ENCODE data around the gene NTSR1. TPM values are rescaled to one million over a fixed set of nuclear protein-coding genes. Genes with fewer than 3 reads are reported as not detected.

The NTSR1 gene
- total and polyA plus RNA-seq, 2 of the 13 experiments (the other 11 are each of a cell fraction or from before 2014, with no cell fraction given), result 0.09 to 0.12 TPM

GRCh38 chr20:62668441-62669027, 40.1 kb upstream of the NTSR1 start (continued):
- TF ChIP-seq, protein P1, sequence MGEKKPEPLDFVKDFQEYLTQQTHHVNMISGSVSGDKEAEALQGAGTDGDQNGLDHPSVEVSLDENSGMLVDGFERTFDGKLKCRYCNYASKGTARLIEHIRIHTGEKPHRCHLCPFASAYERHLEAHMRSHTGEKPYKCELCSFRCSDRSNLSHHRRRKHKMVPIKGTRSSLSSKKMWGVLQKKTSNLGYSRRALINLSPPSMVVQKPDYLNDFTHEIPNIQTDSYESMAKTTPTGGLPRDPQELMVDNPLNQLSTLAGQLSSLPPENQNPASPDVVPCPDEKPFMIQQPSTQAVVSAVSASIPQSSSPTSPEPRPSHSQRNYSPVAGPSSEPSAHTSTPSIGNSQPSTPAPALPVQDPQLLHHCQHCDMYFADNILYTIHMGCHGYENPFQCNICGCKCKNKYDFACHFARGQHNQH (CRISPR knock-in tag; IDR thresholded peaks at IDR 0.05), result peak; percentile 70; the same call in 1 of the 2 replicates
- TF ChIP-seq CHD4 (IDR thresholded peaks at IDR 0.05; ENCODE audit: borderline replicate concordance, low read length), result peak; percentile 56; the same call in 1 of the 2 replicates
- TF ChIP-seq ZNF839 (CRISPR knock-in tag; IDR thresholded peaks at IDR 0.05; ENCODE audit: borderline replicate concordance), result peak; percentile 64; the same call in 1 of the 2 replicates
- TF ChIP-seq NKX3-1 (CRISPR knock-in tag; IDR thresholded peaks at IDR 0.05), result no peak
- peak; percentile 62; the same call in 1 of the 2 replicates for TF ChIP-seq ZNF441 (CRISPR knock-in tag; IDR thresholded peaks at IDR 0.05; ENCODE audit: borderline replicate concordance)
- TF ChIP-seq CBX1 (IDR thresholded peaks at IDR 0.05; ENCODE audit: low read depth), result peak; percentile 56
- TF ChIP-seq ZFP36 (IDR thresholded peaks at IDR 0.05; ENCODE audit: borderline replicate concordance, low read depth, low read length, partially characterized antibody), result no peak
- TF ChIP-seq ZMYM2 (CRISPR knock-in tag; IDR thresholded peaks at IDR 0.05), result peak; percentile 93
- TF ChIP-seq EEA1 (CRISPR knock-in tag; IDR thresholded peaks at IDR 0.05; ENCODE audit: borderline replicate concordance), result no peak
- TF ChIP-seq SRF (IDR thresholded peaks at IDR 0.05; ENCODE audit: low read depth, low read length), result peak; percentile 27; the same call in 1 of the 2 replicates
- peak; percentile 80; the same call in 1 of the 2 replicates for TF ChIP-seq ZNF766 (CRISPR knock-in tag; IDR thresholded peaks at IDR 0.05; ENCODE audit: borderline replicate concordance)
- TF ChIP-seq ZBTB7B (CRISPR knock-in tag; IDR thresholded peaks at IDR 0.05), result peak; percentile 70; the same call in 1 of the 2 replicates
- no peak for TF ChIP-seq PHB2 (IDR thresholded peaks at IDR 0.05; ENCODE audit: partially characterized antibody)
- no peak for TF ChIP-seq NBN (conservative IDR thresholded peaks at IDR 0.05)
- TF ChIP-seq CHCHD3 (CRISPR knock-in tag; IDR thresholded peaks at IDR 0.05), result no peak
- peak; percentile 65; the same call in 1 of the 2 replicates for TF ChIP-seq MTF2 (CRISPR knock-in tag; IDR thresholded peaks at IDR 0.05; ENCODE audit: borderline replicate concordance)
- TF ChIP-seq ZSCAN29 (CRISPR knock-in tag; conservative IDR thresholded peaks at IDR 0.05), result no peak
- TF ChIP-seq TCF12 (IDR thresholded peaks at IDR 0.05), result no peak
- no peak for TF ChIP-seq TCF12 (CRISPR knock-in tag; IDR thresholded peaks at IDR 0.05)
- TF ChIP-seq, protein P2, sequence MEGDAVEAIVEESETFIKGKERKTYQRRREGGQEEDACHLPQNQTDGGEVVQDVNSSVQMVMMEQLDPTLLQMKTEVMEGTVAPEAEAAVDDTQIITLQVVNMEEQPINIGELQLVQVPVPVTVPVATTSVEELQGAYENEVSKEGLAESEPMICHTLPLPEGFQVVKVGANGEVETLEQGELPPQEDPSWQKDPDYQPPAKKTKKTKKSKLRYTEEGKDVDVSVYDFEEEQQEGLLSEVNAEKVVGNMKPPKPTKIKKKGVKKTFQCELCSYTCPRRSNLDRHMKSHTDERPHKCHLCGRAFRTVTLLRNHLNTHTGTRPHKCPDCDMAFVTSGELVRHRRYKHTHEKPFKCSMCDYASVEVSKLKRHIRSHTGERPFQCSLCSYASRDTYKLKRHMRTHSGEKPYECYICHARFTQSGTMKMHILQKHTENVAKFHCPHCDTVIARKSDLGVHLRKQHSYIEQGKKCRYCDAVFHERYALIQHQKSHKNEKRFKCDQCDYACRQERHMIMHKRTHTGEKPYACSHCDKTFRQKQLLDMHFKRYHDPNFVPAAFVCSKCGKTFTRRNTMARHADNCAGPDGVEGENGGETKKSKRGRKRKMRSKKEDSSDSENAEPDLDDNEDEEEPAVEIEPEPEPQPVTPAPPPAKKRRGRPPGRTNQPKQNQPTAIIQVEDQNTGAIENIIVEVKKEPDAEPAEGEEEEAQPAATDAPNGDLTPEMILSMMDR (CRISPR knock-in tag; IDR thresholded peaks at IDR 0.05), result peak; percentile 98
- TF ChIP-seq ZNF747 (CRISPR knock-in tag; IDR thresholded peaks at IDR 0.05; ENCODE audit: borderline replicate concordance), result no peak
- no peak for TF ChIP-seq SIN3A (IDR thresholded peaks at IDR 0.05; ENCODE audit: borderline replicate concordance, low read depth, low read length)
- TF ChIP-seq PTBP1 (IDR thresholded peaks at IDR 0.05; ENCODE audit: low read depth, low read length, poor library complexity, severe bottlenecking), result no peak
- no peak for TF ChIP-seq ZSCAN12 (CRISPR knock-in tag; IDR thresholded peaks at IDR 0.05)
- TF ChIP-seq GABPB1 (CRISPR knock-in tag; IDR thresholded peaks at IDR 0.05), result peak; percentile 41; the same call in 1 of the 2 replicates
- TF ChIP-seq PHF21A (CRISPR knock-in tag; IDR thresholded peaks at IDR 0.05), result no peak
- TF ChIP-seq ZNF503 (CRISPR knock-in tag; IDR thresholded peaks at IDR 0.05), result no peak
- TF ChIP-seq RBM22 (optimal IDR thresholded peaks at IDR 0.05; ENCODE audit: low read length), result peak; percentile 57
